PC-9 (cell line): ENCODE measurements around the gene TCP11.
"Not testable (repeated sequence)": the region's sequence is repeated elsewhere in the genome, so short reads cannot be mapped to it uniquely, and the experiment has no call there.

Experiments
- CTCF ChIP-seq: fragments of 200-600 bp; sonication (generic); conservative IDR thresholded peaks from 2 replicates; pipeline ENCODE4 v1.6.1; 2017; ENCODE audit warnings: mixed run types, antibody characterized with exemption, mild to moderate bottlenecking, moderate library complexity
- EZH2 ChIP-seq: fragments of 200-600 bp; sonication (generic); IDR thresholded peaks from 2 replicates; pipeline ENCODE4 v1.8.0; 2017; ENCODE audit warnings: antibody characterized with exemption, low read depth

DNA sequence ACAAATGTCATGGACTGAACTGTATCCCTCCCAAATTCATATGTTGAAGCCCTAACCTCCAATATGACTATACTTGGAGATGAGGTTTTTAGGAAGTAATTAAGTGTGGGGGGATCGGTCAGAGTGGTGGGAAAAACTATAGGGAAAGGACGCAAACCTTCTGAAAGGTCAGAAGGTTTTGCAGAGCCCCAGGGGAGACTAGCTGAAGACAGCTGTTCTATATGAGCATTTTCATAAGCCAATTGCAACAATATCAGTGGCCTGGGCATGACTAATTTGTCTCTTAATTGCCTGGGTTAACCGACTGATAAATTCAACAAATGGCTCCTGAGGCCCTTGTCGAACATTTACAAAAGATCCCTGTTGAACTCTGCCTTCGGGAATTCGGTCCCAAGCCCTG, 35.1 kb downstream of the TCP11 start:
- not testable (repeated sequence) for TF ChIP-seq CTCF, EZH2
